Karpas-422 (cell line): ENCODE measurements around the gene TBK1. TPM values are rescaled to one million over a fixed set of nuclear protein-coding genes. Genes with fewer than 3 reads are reported as not detected.

Experiments used
- DNase-seq: peaks from one replicate; pipeline ENCODE4 v3.0.0-alpha.2; 2015
- H2AFZ ChIP-seq: fragments of 200-600 bp; sonication (generic); 2 replicates; pipeline ENCODE4 v1.6.1; 2014; ENCODE audit warnings: antibody characterized with exemption, low read length, mixed read lengths
- H3K27ac ChIP-seq: fragments of 200-600 bp; sonication (generic); 2 replicates; pipeline ENCODE4 v1.5.1; 2014; ENCODE audit warnings: mild to moderate bottlenecking, low read length, moderate library complexity
- H3K27me3 ChIP-seq: fragments of 200-600 bp; sonication (generic); 2 replicates; pipeline ENCODE4 v1.6.1; 2014; ENCODE audit warnings: low read length, mixed read lengths
- H3K36me3 ChIP-seq: fragments of 200-600 bp; sonication (generic); 2 replicates; pipeline ENCODE4 v1.6.1; 2014; ENCODE audit warnings: low read length, mixed read lengths; ENCODE audit not compliant: insufficient read depth
- H3K4me1 ChIP-seq: fragments of 200-600 bp; sonication (generic); 2 replicates; pipeline ENCODE4 v1.6.1; 2014; ENCODE audit warnings: mild to moderate bottlenecking, low read length, mixed read lengths
- H3K4me2 ChIP-seq: fragments of 200-600 bp; sonication (generic); 2 replicates; pipeline ENCODE4 v1.6.1; 2014; ENCODE audit warnings: low read length, low read depth, mild to moderate bottlenecking; ENCODE audit not compliant: poor library complexity, severe bottlenecking
- H3K4me3 ChIP-seq: fragments of 200-600 bp; sonication (generic); 2 replicates; pipeline ENCODE4 v1.5.1; 2014; ENCODE audit warnings: mild to moderate bottlenecking, antibody characterized with exemption, low read length, mixed read lengths
- H3K79me2 ChIP-seq: fragments of 200-600 bp; sonication (generic); 2 replicates; pipeline ENCODE4 v1.6.1; 2014; ENCODE audit warnings: mild to moderate bottlenecking, low read length, mixed read lengths
- H3K9ac ChIP-seq: fragments of 200-600 bp; sonication (generic); 2 replicates; pipeline ENCODE4 v1.6.0; 2014; ENCODE audit warnings: low read length
- H3K9me2 ChIP-seq: fragments of 200-600 bp; sonication (generic), shearing (Covaris generic); replicated peaks from 2 replicates; pipeline ENCODE4 v1.6.0; 2014; ENCODE audit warnings: mild to moderate bottlenecking, low read length, moderate library complexity; ENCODE audit not compliant: insufficient read depth
- H3K9me3 ChIP-seq: fragments of 300-700, 200-600 bp; sonication (generic); 2 replicates; pipeline ENCODE4 v1.6.1; 2014; ENCODE audit warnings: low read length, mixed read lengths
- H4K20me1 ChIP-seq: fragments of 200-600 bp; sonication (generic); 2 replicates; pipeline ENCODE4 v1.6.1; 2014; ENCODE audit warnings: mild to moderate bottlenecking, antibody characterized with exemption, low read length, low read depth; ENCODE audit not compliant: insufficient read depth
- total RNA-seq: library from RNA; depleted of rRNA; stranded (reverse); fragments of >200 nt; shearing (Covaris generic); gene quantifications from 2 replicates; pipeline ENCODE4 v1.2.3, GENCODE V29; 2014; ENCODE audit warnings: low replicate concordance; rRNA removed

The TBK1 gene
- 23.9 and 43.8 TPM in 2 replicates for total RNA-seq

DNA sequence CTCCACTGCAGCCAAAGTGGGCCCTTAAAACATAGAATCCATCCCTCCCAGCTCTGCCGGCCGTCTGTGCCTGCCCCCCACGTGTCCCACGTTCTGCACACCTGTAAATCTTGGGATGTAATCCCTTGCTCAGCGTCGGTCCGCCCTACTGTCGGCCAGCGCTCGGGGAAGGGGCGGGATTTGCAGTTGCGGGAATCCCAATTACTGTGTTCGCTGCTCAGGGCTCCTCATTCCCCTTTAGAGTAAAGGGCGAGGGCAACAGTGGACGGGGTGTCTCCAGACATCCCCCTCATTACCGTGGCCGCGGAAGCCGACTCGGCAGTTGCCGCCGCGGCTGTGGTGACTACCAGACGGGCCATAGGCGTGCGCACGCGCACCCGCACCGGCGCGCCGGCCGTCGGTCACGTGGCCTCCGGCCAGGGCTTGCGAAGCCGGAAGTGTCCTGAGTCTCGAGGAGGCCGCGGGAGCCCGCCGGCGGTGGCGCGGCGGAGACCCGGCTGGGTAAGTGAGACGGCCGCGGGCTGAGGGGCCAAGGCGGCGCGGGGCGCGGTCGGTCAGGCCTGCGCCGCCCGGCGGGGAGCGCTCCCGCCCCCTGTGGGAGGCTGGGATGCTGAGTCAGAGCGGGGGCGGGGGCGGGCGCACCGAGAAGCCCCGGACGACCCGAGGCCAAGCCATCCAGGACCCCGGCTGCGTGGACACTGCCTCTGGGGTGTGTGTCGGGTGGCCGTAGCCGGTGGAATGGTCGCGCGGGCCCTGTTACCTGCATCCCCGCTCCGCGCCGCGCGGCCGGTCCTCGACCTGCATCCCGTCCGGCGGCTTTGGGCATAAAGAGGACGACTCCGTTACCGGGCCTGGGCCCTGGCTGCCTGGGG is at the start of gene TBK1:
Gene TBK1, plus strand, starts transcription at position 434 of the 872 bp plus-strand sequence. CDS start 3,751 bp downstream, outside the sequence.
- Histone ChIP-seq H3K36me3 (peaks cover 13% of the 10 kb centered on the region; the same call in 1 of the 2 replicates), H3K27me3 (no peaks in the 10 kb centered on the region), H2AFZ (peak within 1 kb of the TSS; percentile 6; the same call in 1 of the 2 replicates), H3K27ac (peak within 1 kb of the TSS; percentile 48), H3K9me2 (no peaks in the 10 kb centered on the region), H3K9ac (peak within 1 kb of the TSS; percentile 89), H3K4me2 (peak within 1 kb of the TSS; percentile 94), H4K20me1 (peaks cover 9% of the 10 kb centered on the region), H3K4me3 (peak within 1 kb of the TSS; percentile 84), H3K9me3 (no peaks in the 10 kb centered on the region), H3K4me1 (peaks cover 34% of the 10 kb centered on the region), H3K79me2 (peaks cover 63% of the 10 kb centered on the region)
- peak; percentile 92 for DNase-seq

DNA sequence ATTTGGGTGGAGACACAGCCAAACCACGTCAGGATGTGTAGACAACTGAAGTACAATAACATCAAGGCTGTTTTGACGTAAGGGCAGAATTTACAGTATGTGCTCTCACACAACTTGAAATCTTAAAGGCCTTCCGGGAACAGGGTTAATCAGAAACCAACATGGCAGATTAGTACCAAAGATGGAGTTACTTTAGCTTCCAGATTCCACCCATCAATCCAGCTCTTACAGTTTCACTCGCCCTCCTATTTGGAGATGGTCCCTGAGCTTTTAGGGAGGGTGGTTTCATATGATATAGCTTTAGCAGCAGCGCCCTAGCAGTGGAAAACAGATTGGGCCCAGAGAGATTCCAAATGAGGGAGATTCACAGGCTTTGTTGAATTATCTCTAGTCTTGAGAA is 49.7 kb upstream of the TBK1 start:
- Histone ChIP-seq H3K4me1 (peaks cover 18% of the 10 kb centered on the region), H3K9me2 (no peaks in the 10 kb centered on the region), H3K9ac (no peak overlapping the region), H3K4me2 (no peak overlapping the region), H3K27me3 (no peaks in the 10 kb centered on the region), H3K36me3 (no peaks in the 10 kb centered on the region), H3K9me3 (no peaks in the 10 kb centered on the region), H3K4me3 (no peak overlapping the region), H4K20me1 (no peaks in the 10 kb centered on the region), H2AFZ (no peak overlapping the region), H3K27ac (no peak overlapping the region), H3K79me2 (peaks cover 28% of the 10 kb centered on the region)
- no peak for DNase-seq

DNA sequence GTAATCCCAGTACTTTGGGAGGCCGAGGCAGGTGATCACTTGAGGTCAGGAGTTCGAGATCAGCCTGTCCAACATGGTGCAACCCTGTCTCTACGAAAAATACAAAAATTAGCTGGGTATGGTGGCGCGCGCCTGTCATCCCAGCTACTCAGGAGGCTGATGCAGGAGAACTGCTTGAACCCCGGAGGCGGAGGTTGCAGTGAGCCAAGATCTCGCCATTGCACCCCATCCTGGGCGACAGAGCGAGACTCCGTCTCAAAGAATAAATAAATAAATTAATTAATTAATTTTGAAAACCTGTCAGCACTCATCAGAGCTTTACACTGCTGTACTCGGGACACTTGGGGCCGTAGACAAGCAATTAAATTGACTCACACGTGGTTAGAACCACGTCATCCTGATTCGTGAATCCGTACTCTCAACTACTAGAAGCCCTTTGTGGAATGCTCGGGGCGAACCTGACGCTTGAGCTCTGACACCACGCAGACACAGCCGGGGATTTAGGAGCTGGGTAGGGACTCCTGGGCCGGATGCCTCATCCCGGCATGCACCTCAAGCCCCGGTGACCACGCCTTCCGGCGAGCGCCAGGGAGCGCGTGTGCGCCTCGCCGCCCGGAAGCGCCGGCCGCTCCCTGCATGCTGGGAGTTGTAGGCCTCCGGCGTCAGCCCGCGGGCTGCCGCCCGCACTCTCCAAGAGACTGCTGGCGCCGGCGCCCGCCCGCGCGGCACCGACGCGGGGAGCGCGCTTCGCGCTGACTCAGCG is 48.0 kb upstream of the TBK1 start, which contains the start of gene XPOT:
Gene XPOT, plus strand, starts transcription at position 686 of the 763 bp plus-strand sequence. CDS start 5,644 bp downstream, outside the sequence.
- Histone ChIP-seq H3K27ac (peak within 1 kb of the TSS; percentile 73), H3K4me3 (peak within 1 kb of the TSS; percentile 75), H3K4me2 (peak within 1 kb of the TSS; percentile 71), H3K27me3 (no peaks in the 10 kb centered on the region), H3K79me2 (peaks cover 45% of the 10 kb centered on the region), H3K4me1 (peaks cover 18% of the 10 kb centered on the region), H3K9ac (peak within 1 kb of the TSS; percentile 99), H3K9me3 (no peaks in the 10 kb centered on the region), H2AFZ (no peak within 1 kb of the TSS), H4K20me1 (no peaks in the 10 kb centered on the region), H3K9me2 (no peaks in the 10 kb centered on the region), H3K36me3 (peaks cover under 1% of the 10 kb centered on the region; the same call in 1 of the 2 replicates)
- DNase-seq: peak; percentile 97

DNA sequence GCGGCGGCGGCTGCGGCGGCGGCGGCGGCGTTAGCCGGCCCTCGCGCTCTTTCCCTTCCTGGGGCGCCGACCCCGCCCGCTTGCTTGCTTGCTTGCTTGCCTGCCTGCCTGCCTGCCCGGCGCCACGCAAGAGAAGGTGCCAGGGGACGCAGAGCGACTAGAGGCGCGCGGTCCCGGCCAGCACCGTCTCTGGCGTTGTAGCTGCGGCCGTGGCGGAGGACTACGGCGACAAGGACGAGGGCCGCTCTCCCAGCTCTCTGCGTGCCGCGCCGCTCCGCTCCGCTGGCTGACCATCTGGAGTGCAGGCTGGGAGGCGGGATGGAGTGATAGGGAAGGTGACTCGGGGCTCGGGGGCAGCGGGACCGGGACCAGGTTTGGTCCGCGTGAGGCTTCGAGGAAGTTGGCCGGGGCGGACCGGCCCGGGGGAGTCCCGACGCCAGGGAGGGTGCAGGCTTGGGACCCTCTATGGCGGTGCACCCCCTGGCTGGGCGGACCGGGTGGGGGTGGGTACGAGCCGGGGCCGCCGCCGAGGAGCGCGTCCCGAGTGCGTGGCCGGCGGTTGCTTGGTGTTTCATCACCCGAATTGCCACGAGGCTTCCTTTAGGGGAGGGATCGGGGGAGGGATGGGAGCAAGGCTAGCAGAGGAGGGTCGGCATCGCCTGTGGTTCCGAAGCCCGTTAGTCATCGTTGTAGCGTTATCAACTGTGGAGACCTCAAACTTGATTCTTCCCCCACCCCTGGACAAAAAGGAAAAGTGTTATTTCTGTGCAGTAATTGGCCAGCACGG is 47.3 kb upstream of the TBK1 start:
- H3K36me3 ChIP-seq: peaks cover 5% of the 10 kb centered on the region; the same call in 1 of the 2 replicates
- no peaks in the 10 kb centered on the region for H3K9me2 ChIP-seq
- H3K4me3 ChIP-seq: peak overlapping the region; percentile 75
- H4K20me1 ChIP-seq: no peaks in the 10 kb centered on the region
- peak overlapping the region; percentile 73 for H3K27ac ChIP-seq
- peak; percentile 82 for DNase-seq
- H3K9ac ChIP-seq: peak overlapping the region; percentile 99
- H3K27me3 ChIP-seq: no peaks in the 10 kb centered on the region
- peak overlapping the region; percentile 71 for H3K4me2 ChIP-seq
- no peaks in the 10 kb centered on the region for H3K9me3 ChIP-seq
- H2AFZ ChIP-seq: no peak overlapping the region
- H3K4me1 ChIP-seq: peaks cover 18% of the 10 kb centered on the region
- peaks cover 49% of the 10 kb centered on the region for H3K79me2 ChIP-seq

DNA sequence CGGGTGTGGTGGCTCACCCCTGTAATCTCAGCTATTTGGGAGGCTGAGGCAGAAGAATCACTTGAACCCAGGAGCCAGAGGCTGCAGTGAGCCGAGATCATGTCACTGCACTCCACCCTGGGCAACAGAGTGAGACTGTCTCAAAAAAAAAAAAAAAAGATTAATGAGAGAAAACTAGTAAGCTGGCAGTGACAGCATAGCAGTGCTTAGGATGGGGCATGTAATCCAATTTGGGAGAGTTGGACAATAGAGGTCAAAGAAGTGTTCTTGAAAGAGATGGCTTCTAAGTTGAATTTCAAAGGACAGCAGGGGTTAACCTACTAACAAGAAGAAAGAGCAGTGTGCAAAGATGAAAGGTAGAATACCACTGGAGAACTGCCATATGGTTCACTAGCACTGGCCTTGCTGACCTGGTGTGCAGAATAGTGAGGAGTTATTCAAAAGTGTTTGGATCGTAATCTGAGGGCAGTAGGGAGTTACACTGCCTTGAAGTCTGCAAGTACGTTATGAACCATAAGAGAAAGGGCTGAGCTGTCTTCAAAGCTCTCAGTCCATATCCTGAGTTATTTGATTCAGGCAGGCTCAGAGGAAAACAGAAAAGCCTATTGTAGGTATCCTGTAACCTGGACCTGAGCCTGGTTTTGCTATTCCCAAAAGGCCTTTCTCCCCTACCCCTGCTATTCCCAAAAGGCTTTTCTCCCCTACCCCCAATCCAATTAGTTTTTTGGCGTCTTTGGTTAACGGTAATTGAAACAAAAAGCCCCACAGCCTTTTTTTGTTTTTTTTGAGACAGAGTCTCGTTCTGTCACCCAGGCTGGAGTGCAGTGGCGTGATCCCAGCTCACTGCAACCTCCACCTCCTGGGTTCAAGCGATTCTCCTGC is 44.3 kb upstream of the TBK1 start:
- Histone ChIP-seq H2AFZ (no peak overlapping the region), H3K4me3 (no peak overlapping the region), H4K20me1 (no peaks in the 10 kb centered on the region), H3K27ac (no peak overlapping the region), H3K9ac (no peak overlapping the region), H3K9me2 (no peaks in the 10 kb centered on the region), H3K79me2 (peaks cover 76% of the 10 kb centered on the region), H3K27me3 (no peaks in the 10 kb centered on the region), H3K9me3 (no peaks in the 10 kb centered on the region), H3K4me2 (no peak overlapping the region), H3K4me1 (peaks cover 18% of the 10 kb centered on the region), H3K36me3 (peaks cover 27% of the 10 kb centered on the region; the same call in 1 of the 2 replicates)
- no peak for DNase-seq

DNA sequence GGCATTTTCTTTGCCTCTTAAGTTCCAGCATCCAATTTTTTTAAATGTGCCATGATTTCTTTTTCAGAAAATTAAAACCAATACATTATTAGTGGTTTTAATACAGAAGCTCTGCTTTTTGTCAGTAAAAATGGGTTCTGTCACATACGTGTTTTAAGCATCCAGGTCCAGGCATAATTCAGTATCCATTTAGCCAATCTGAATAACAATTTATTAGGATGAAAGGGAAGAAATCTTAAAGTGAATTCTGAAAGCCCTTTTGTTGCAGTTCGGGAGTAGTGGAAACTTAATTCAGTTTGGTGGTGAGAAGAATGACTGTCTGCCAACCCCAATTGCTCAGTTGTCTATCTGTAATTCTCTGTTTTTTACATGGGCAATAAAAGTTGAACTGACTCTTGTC is 40.5 kb upstream of the TBK1 start:
- H3K9me2 ChIP-seq: no peaks in the 10 kb centered on the region
- peaks cover 60% of the 10 kb centered on the region for H3K36me3 ChIP-seq
- DNase-seq: no peak
- H3K27ac ChIP-seq: no peak overlapping the region
- no peak overlapping the region for H2AFZ ChIP-seq
- H3K79me2 ChIP-seq: peaks cover 87% of the 10 kb centered on the region
- H3K4me2 ChIP-seq: no peak overlapping the region
- no peak overlapping the region for H3K9ac ChIP-seq
- no peaks in the 10 kb centered on the region for H3K27me3 ChIP-seq
- no peaks in the 10 kb centered on the region for H3K9me3 ChIP-seq
- peaks cover 5% of the 10 kb centered on the region; the same call in 1 of the 2 replicates for H4K20me1 ChIP-seq
- 0 out of 2 replicates have a peak, but pooled peaks cover 4% of the 10 kb centered on the region for H3K4me1 ChIP-seq
- no peak overlapping the region for H3K4me3 ChIP-seq

DNA sequence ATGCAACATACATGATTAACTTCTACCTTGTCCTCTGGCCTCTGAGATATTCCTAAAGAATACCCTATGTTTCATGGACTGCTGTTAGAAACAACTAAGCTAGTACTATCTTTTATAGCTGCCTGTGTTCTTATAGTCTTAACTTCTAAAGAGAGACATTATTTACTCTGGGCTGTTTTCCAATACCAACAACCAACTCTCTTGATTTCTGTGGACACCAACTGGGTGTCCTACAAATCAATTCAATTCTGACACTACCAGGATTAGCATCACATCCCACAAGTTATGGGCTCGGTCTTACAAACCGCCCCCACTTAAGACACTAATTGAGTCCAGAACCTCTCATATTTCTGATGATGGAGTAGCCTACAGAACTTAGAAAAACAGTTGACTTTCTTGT is 39.5 kb upstream of the TBK1 start:
- Histone ChIP-seq H2AFZ (no peak overlapping the region), H3K9me3 (no peaks in the 10 kb centered on the region), H3K4me2 (no peak overlapping the region), H3K36me3 (peaks cover 70% of the 10 kb centered on the region), H3K79me2 (peaks cover 79% of the 10 kb centered on the region), H3K4me1 (no peaks in the 10 kb centered on the region), H3K9ac (no peak overlapping the region), H3K4me3 (no peak overlapping the region), H3K9me2 (no peaks in the 10 kb centered on the region), H3K27me3 (no peaks in the 10 kb centered on the region), H3K27ac (no peak overlapping the region), H4K20me1 (peaks cover 5% of the 10 kb centered on the region; the same call in 1 of the 2 replicates)
- no peak for DNase-seq
